Activated naive CD4-positive, alpha-beta T cell treated with anti-CD3 and anti-CD28 coated beads for 36 hours (primary cell): ENCODE measurements around the gene UCKL1. TPM values are rescaled to one million over a fixed set of nuclear protein-coding genes. Genes with fewer than 3 reads are reported as not detected.
"Not testable (repeated sequence)": the region's sequence is repeated elsewhere in the genome, so short reads cannot be mapped to it uniquely, and the experiment has no call there.

Experiments
- CTCF ChIA-PET: fragments of 350-600 bp; sonication (Branson Sonifier 250); formaldehyde crosslinking; loops from one replicate; lab custom pipeline; 2021; ENCODE audit warnings: antibody characterized with exemption; lab: Charles Lee
- DNase-seq: peaks from one replicate; pipeline ENCODE4 v3.0.0-alpha.2; 2020
- H3K27ac Mint-ChIP-seq: one replicate; pipeline ENCODE4 v1.8.0; 2021; ENCODE audit warnings: mild to moderate bottlenecking, mixed read lengths
- H3K27me3 Mint-ChIP-seq: one replicate; pipeline ENCODE4 v1.8.0; 2021; ENCODE audit warnings: low read depth, mixed read lengths
- H3K36me3 Mint-ChIP-seq: one replicate; pipeline ENCODE4 v1.8.0; 2021; ENCODE audit warnings: low read depth, mixed read lengths
- H3K4me1 Mint-ChIP-seq: one replicate; pipeline ENCODE4 v1.8.0; 2021; ENCODE audit warnings: low read depth, mixed read lengths
- H3K4me3 Mint-ChIP-seq: one replicate; pipeline ENCODE4 v1.8.0; 2021; ENCODE audit warnings: mild to moderate bottlenecking, moderate library complexity, mixed read lengths
- H3K9me3 Mint-ChIP-seq: one replicate; pipeline ENCODE4 v1.8.0; 2021; ENCODE audit warnings: mixed read lengths
- intact Hi-C: fragments of 100-400 bp; cut with micrococcal nuclease; formaldehyde crosslinking; loops from one replicate; pipeline ENCODE4 v1.15.1; 2023
- total RNA-seq, 2 experiments: library from RNA; stranded (reverse); gene quantifications; one replicate each; pipeline ENCODE4 v1.2.3, GENCODE V29; 2021

UCKL1 gene
- total RNA-seq, 2 experiments from 2014 or later = 23.3 to 23.9 TPM

DNA sequence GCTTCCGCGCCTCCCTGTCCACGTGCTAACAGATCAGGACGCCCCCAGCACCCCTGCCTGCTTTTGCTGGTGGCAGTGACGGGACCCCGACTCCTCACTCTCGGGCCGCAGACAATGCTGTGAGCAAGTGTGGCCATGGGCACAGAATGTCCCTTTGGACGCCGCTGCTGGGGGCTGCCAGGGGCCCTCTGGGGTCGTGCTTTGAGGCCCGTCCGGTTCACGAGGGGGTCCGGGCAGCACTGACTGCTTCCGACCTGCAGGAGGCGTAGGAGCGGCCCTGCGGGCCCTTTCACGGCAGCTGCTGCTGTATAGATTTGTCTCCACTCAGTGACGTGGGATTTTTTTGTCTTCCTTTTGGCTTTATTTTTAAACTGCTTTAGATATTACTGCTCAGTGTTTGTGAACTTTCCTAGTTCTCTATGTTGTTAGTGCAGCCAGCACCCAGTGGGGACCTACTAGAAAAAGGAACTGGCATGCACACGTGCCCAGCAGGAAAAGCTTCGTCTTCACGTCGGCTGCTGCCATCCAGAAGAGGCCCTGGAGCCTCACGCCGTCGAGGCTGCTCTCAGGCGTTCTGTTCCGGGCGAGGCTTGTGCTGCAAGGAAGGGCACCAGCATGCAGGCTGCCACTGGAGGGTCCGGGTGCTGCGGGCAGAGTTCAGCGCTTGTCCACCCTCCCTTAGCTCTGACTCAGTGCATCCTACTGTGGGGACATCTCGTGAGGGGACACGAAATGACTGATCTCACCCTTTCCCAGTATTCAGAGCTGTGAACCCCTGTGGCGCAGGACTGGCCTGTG, 21.7 kb downstream of the UCKL1 start:
- Mint-ChIP-seq H3K36me3 (peaks cover 13% of the 10 kb centered on the region), H3K27ac (no peak overlapping the region), H3K4me1 (no peaks in the 10 kb centered on the region), H3K27me3 (no peaks in the 10 kb centered on the region), H3K9me3 (no peaks in the 10 kb centered on the region), H3K4me3 (no peak overlapping the region)
- CTCF ChIA-PET = interaction anchor here (1.0 kb wide), 1 partner anchor 186 kb away, joined by 3 read pairs; no protein-coding TSS in a partner anchor
- DNase-seq = no peak
- intact Hi-C loops = no loop called here

DNA sequence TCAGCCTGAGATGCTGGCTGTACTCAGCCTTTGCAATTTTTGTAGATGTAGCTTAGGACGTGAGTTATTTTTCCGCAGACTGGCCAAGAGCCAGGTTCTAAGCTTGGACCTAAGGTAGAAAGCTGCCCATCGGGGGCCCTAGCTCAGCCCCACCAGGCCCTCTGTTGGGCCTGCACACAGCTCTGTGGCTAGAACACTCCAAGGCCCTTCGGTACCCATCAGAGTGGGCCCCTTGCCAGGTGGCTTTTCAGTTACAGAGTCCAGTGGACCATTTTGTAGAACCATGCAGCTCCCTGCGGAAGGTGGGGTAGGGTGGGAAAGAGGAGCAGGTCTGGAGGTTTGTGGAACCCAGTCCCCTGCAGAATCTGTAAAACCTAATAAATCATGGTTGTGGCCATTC, 22.6 kb downstream of the UCKL1 start:
- Mint-ChIP-seq H3K36me3 (peaks cover 19% of the 10 kb centered on the region), H3K4me1 (no peaks in the 10 kb centered on the region), H3K4me3 (no peak overlapping the region), H3K27ac (no peak overlapping the region), H3K9me3 (no peaks in the 10 kb centered on the region), H3K27me3 (no peaks in the 10 kb centered on the region)
- DNase-seq = no peak
- CTCF ChIA-PET = interaction anchor here (1.0 to 1.3 kb wide), 2 partner anchors 40 to 187 kb away, joined by 3 read pairs; no protein-coding TSS in a partner anchor
- intact Hi-C loops = no loop called here

DNA sequence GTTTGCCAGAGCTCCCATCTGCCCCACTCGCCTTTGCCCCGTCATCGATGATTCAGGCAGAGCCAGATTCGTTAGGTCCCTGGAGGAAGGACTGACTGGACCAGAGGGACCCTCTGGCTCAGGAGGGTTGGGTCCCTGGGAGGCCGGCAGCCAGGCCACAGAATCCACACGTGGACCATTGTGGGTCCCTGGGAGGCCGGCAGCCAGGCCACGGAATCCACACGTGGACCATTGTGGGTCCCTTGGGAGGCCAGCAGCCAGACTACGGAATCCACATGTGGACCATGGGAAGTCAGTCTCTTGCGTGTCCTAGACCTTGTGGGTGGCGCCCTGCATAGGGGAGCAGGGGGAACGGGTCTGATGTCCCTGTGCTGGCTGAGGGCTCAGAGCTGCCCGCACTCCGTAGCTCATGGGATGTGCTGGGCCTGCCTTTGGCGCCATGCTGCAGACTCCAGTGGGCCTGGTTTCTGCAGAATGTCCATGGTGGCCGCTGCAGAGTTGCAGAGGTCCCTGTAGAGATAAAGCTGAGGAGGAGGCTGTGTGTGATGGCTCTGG, 23.5 kb downstream of the UCKL1 start:
- Mint-ChIP-seq H3K9me3 (no peaks in the 10 kb centered on the region), H3K4me1 (no peaks in the 10 kb centered on the region), H3K36me3 (peaks cover 25% of the 10 kb centered on the region), H3K4me3 (no peak overlapping the region), H3K27ac (no peak overlapping the region), H3K27me3 (no peaks in the 10 kb centered on the region)
- intact Hi-C loops = no loop called here
- CTCF ChIA-PET = interaction anchor here (1.3 kb wide), 1 partner anchor 40 kb away, joined by 3 read pairs; no protein-coding TSS in a partner anchor
- DNase-seq = no peak

DNA sequence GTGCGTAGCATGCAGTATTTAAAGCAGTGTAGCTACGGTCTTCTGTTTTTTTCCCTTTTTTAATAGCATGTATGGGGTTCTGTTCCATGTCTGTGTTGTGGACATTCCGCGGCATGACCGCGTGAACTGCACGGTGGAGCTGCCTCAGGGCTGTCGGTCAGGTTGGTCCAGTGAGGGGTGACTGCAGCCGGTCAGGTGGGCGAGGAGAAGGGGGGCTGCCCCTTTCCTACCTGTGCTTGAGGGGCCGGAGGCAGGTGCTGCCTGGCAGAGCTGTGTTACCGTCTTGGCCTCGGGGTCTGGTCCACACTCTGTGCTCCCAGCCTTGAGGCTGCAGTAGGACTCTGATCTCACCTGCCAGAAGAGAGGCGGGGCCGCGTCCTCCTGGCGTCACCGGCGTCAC, 24.5 kb downstream of the UCKL1 start:
- H3K4me3 Mint-ChIP-seq = no peak overlapping the region
- peaks cover 28% of the 10 kb centered on the region for H3K36me3 Mint-ChIP-seq
- no peak for DNase-seq
- no peaks in the 10 kb centered on the region for H3K27me3 Mint-ChIP-seq
- intact Hi-C loops = no loop called here
- CTCF ChIA-PET = interaction anchor here (1.3 kb wide), 1 partner anchor 107 kb away, joined by 4 read pairs; no protein-coding TSS in a partner anchor
- no peaks in the 10 kb centered on the region for H3K4me1 Mint-ChIP-seq
- H3K9me3 Mint-ChIP-seq = no peaks in the 10 kb centered on the region
- no peak overlapping the region for H3K27ac Mint-ChIP-seq

DNA sequence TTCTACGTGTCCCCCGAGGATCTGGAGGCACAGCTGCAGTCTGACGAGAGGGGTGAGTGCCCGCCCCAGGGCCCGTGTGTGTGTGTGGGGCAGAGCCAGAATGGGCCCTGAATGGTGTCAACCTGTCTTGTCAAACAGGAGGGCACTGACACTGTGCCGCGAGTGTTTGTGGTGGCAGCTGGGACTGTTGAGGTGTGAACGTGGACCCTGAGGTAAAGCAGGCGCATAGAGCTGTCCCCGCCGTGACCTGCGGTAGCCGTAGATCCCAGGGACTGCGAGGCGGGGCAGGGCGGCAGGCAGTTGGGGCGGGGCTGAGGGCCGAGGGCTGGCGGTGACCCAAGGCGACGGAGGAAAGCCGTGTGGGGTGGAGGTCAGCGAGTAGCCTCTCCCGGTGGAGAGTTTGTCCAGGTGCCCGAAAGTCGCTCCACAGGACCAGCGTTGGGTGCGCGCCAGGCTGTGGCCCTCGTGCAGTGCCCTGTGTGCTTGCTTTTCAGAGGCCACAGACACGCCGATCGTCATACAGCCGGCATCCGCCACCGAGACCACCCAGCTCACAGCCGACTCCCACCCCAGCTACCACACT, 25.2 kb downstream of the UCKL1 start:
- Mint-ChIP-seq H3K36me3 (peaks cover 26% of the 10 kb centered on the region), H3K4me1 (no peaks in the 10 kb centered on the region), H3K27ac (no peak overlapping the region), H3K9me3 (no peaks in the 10 kb centered on the region), H3K27me3 (no peaks in the 10 kb centered on the region), H3K4me3 (no peak overlapping the region)
- intact Hi-C loops = no loop called here
- DNase-seq = no peak
- CTCF ChIA-PET = interaction anchor here (1.3 kb wide), 1 partner anchor 108 kb away, joined by 4 read pairs; no protein-coding TSS in a partner anchor

DNA sequence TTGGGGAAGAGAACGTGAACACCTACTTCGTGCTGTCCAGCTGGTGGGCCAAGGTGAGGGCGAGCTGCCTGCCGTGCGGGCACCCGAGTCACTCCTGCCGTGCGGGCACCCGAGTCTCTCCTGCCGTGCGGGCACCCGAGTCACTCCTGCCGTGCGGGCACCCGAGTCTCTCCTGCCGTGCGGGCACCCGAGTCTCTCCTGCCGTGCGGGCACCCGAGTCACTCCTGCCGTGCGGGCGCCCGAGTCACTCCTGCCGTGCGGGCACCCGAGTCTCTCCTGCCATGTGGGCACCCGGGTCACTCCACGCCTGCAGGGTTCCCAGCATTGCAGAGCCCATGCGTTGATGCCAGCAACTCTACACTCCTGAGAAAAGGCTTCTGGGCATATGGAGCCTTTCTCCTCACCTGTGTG, 26.7 kb downstream of the UCKL1 start:
- H3K27me3 Mint-ChIP-seq, CTCF ChIA-PET, H3K9me3 Mint-ChIP-seq, H3K27ac Mint-ChIP-seq, H3K4me3 Mint-ChIP-seq, DNase-seq, H3K4me1 Mint-ChIP-seq, intact Hi-C loops: not testable (repeated sequence)
- H3K36me3 Mint-ChIP-seq = peaks cover 22% of the 10 kb centered on the region

DNA sequence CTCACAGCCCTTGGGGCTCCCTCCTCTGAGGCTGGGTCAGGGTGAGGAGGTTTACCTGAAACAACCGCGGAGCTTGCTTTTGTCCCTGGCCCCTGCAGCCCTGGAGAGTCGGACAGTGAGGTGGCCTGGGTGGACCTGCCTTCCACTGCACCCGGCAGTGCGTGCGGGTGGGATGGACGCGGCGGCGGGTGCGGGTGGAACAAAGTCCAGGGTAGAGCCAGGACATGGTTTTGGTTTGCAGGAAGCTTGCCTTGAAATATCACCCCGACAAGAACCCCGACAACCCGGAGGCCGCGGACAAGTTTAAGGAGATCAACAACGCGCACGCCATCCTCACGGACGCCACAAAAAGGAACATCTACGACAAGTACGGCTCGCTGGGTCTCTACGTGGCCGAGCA, 27.1 kb downstream of the UCKL1 start:
- DNase-seq = no peak
- Mint-ChIP-seq H3K9me3 (no peaks in the 10 kb centered on the region), H3K4me3 (no peak overlapping the region), H3K36me3 (peaks cover 22% of the 10 kb centered on the region), H3K27ac (no peak overlapping the region), H3K4me1 (peaks cover 2% of the 10 kb centered on the region), H3K27me3 (no peaks in the 10 kb centered on the region)
- CTCF ChIA-PET = no interaction called here
- intact Hi-C loops = no loop called here

DNA sequence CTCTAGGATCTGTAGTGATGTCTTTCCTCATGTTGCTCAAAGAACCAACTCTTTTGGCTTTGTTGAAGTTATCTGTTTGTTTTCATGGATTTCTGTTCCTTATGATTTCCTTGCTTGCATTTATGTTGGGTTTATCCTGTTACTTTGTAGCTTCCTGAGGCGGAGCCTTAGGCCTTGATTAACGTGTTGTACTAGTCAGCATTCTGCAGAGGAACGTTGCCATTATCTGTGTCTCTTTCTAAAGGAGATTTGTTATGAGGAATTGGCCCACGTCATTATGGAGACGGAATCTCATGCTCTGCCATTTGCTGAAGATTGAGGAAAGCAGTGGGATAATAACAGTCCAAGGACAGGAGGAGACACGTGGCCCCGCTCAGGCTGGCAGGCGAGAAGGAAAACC, 29.9 kb downstream of the UCKL1 start:
- Mint-ChIP-seq H3K27ac (no peak overlapping the region), H3K9me3 (no peaks in the 10 kb centered on the region), H3K27me3 (no peaks in the 10 kb centered on the region), H3K4me3 (no peak overlapping the region), H3K4me1 (peaks cover 4% of the 10 kb centered on the region), H3K36me3 (peaks cover 20% of the 10 kb centered on the region)
- CTCF ChIA-PET = interaction anchor here (1.3 kb wide), 1 partner anchor 11 kb away, joined by 4 read pairs; no protein-coding TSS in a partner anchor
- no peak for DNase-seq
- intact Hi-C loops = no loop called here

DNA sequence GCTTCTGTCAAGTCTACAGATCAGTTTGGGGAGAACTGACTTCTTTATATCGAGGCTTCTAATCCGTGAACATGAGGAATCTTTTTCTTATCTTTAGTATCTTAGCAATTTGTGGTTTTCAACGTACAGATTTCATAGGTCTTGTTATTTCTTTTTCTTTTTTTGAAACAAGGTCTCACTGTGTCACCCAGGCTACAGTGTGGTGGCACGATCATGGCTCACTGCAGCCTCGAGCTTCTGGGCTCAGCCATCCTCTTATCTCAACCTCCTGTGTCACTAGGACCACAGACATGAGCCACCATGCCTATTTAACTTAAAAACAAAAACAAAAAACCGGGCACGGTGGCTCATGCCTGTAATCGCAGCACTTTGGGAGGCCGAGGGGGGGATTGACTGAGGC, 32.0 kb downstream of the UCKL1 start:
- Mint-ChIP-seq H3K27me3 (no peaks in the 10 kb centered on the region), H3K9me3 (no peaks in the 10 kb centered on the region), H3K4me1 (peaks cover 4% of the 10 kb centered on the region), H3K27ac (no peak overlapping the region), H3K4me3 (no peak overlapping the region), H3K36me3 (peaks cover 15% of the 10 kb centered on the region)
- no peak for DNase-seq
- intact Hi-C loops = no loop called here
- CTCF ChIA-PET = no interaction called here

DNA sequence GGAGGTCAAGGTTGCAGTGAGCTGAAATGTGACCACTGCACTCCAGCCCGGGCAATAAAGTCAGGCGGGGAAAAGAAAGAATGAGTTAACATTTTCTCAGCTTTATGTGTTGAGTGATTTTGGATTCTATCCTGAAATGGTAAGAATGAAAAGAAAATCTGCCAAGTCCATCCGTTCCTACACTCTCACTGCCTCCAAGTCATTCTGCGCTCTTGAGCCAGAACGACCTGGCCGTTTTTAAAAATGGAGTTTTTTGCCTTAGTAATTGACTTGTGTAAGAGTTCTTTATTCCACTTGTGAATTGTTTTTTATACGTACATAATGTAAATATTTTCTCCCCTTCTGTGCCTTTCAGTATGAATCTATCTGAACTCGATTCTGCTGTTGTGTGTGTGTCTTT, 32.6 kb downstream of the UCKL1 start:
- no peak overlapping the region for H3K4me3 Mint-ChIP-seq
- no peak for DNase-seq
- H3K4me1 Mint-ChIP-seq = peaks cover 4% of the 10 kb centered on the region
- intact Hi-C loops = no loop called here
- H3K27ac Mint-ChIP-seq = no peak overlapping the region
- no peaks in the 10 kb centered on the region for H3K27me3 Mint-ChIP-seq
- H3K9me3 Mint-ChIP-seq = no peaks in the 10 kb centered on the region
- CTCF ChIA-PET = interaction anchor here (0.6 kb wide), 1 partner anchor 1107 kb away, joined by 3 read pairs; no protein-coding TSS in a partner anchor
- H3K36me3 Mint-ChIP-seq = peaks cover 10% of the 10 kb centered on the region

DNA sequence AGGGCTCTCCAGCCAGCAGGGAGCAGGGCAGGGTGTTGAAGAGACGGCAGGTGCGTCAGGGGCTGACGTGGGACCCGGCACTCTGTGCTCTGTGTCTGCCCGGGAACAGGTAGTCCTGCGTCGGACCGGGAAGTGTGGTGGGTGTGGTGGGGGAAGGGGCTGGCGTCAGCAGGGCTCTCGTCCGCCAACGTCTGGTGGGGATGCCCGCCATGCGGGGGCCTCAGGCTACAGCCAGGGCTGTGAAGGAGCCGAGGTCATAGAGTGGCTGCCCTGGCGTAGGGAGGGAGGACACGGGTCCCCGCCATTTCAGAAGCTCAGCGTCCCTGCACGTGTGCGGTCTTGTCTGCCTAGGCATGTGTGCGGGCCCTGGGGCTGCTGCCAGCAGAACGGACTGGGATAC, 36.0 kb downstream of the UCKL1 start:
- H3K4me1 Mint-ChIP-seq = peaks cover 6% of the 10 kb centered on the region

DNA sequence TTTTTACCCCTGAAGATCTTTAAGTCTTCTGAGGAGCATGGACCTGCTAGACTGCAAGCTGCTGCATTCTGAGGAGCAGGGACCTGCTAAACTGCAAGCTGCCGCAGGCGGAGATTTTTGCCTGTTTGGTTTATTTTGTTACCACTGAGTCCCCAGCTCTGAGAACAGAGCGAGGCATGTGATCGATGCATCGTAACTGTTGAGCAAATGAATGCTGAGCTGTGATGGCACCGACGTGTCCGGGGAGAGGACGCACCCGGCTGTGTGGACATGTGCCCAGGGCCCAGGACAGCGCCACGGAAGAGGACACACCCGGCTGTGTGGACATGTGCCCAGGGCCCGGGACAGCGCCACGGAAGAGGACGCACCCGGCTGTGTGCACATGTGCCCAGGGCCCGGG, 37.1 kb downstream of the UCKL1 start:
- no peak for DNase-seq
- Mint-ChIP-seq H3K9me3 (peaks cover 2% of the 10 kb centered on the region), H3K4me3 (no peak overlapping the region), H3K27ac (no peak overlapping the region), H3K36me3 (peaks cover 16% of the 10 kb centered on the region), H3K4me1 (peaks cover 7% of the 10 kb centered on the region), H3K27me3 (no peaks in the 10 kb centered on the region)
- intact Hi-C loops = no loop called here
- CTCF ChIA-PET = interaction anchor here (1.8 kb wide), 1 partner anchor 55 kb away, joined by 4 read pairs; no protein-coding TSS in a partner anchor

More for the DNA sequence above, 36.0 kb downstream of the UCKL1 start:
- CTCF ChIA-PET = no interaction called here
- Mint-ChIP-seq H3K27ac (no peak overlapping the region), H3K4me3 (no peak overlapping the region), H3K36me3 (peaks cover 12% of the 10 kb centered on the region), H3K9me3 (no peaks in the 10 kb centered on the region), H3K27me3 (no peaks in the 10 kb centered on the region)
- intact Hi-C loops = no loop called here
- DNase-seq = no peak
